K562 (cell line): ENCODE results near the gene AGMO. TPM values are rescaled to one million over a fixed set of nuclear protein-coding genes. Genes with fewer than 3 reads are reported as not detected.

ENCODE experiments used
- CHD7 ChIP-seq: fragments of 200-600 bp; sonication (generic); IDR thresholded peaks from one replicate; pipeline ENCODE4 v1.6.1; 2012; ENCODE audit warnings: mild to moderate bottlenecking, low read depth, low read length, inconsistent platforms
- GMEB1 ChIP-seq: fragments of 250-450 bp; sonication (Bioruptor Pico); IDR thresholded peaks from 2 replicates; pipeline ENCODE4 v1.4.0; 2020; ENCODE audit warnings: mild to moderate bottlenecking
- GTF2E2 ChIP-seq: fragments of 200-800 bp; sonication (Bioruptor generic); IDR thresholded peaks from 2 replicates; pipeline ENCODE4 v1.6.1; 2016; ENCODE audit warnings: missing genetic modification characterization, missing compliant biosample characterization
- HBP1 ChIP-seq: fragments of 450-650 bp; formaldehyde crosslinking; IDR thresholded peaks from 2 replicates; pipeline ENCODE4 v1.4.0; 2022; ENCODE audit warnings: missing genetic modification characterization
- MNT ChIP-seq, 2 experiments: fragments of 450-650 bp; conservative IDR thresholded peaks; 2 replicates each; pipeline ENCODE4 v1.6.1; 2017; ENCODE audit warnings: mild to moderate bottlenecking in 2 of 2, moderate library complexity in 2 of 2
- SMAD3 ChIP-seq: fragments of 450-650 bp; formaldehyde crosslinking; conservative IDR thresholded peaks from 2 replicates; pipeline ENCODE4 v1.4.0; 2020; ENCODE audit warnings: mild to moderate bottlenecking
- SNRNP70 ChIP-seq: fragments of 200-400 bp; formaldehyde crosslinking; optimal IDR thresholded peaks from 2 replicates; pipeline ENCODE3; 2017; ENCODE audit warnings: low read depth, low read length
- TAF9B ChIP-seq: fragments of 450-650 bp; IDR thresholded peaks from 2 replicates; pipeline ENCODE4 v1.6.1; 2018; ENCODE audit warnings: mild to moderate bottlenecking; ENCODE audit not compliant: partially characterized antibody
- ZNF263 ChIP-seq: sonication (generic); formaldehyde crosslinking; IDR thresholded peaks from 2 replicates; pipeline ENCODE4 v1.8.0; 2022; ENCODE audit warnings: mild to moderate bottlenecking, missing genetic modification reagents, borderline replicate concordance
- ZNF507 ChIP-seq: conservative IDR thresholded peaks from 2 replicates; pipeline ENCODE4 v1.6.1; 2017; ENCODE audit warnings: missing genetic modification characterization, missing compliant biosample characterization
- ZNF511 ChIP-seq: sonication (generic); formaldehyde crosslinking; IDR thresholded peaks from 2 replicates; pipeline ENCODE4 v1.8.0; 2022; ENCODE audit warnings: mild to moderate bottlenecking, missing genetic modification reagents
- polyA plus RNA-seq, 8 experiments: library from polyadenylated mRNA; depleted of rRNA in 4 of 8; stranded (reverse) in 5 of 8; unstranded in 3 of 8; fragments of >200 nt; fragmentation: Nextera tagmentation in 2 of 8; fragmentation: Illumina TruSeq in 1 of 8; extraction: Ambion mirVana in 2 of 8; extraction: Trizol in 1 of 8; gene quantifications; 2 replicates each; pipeline versions ENCODE4 v1.2.1 to v1.2.3, GENCODE V29; 2011 to 2014; ENCODE audit warnings: inconsistent platforms in 1 of 8, missing spikeins in 1 of 8
- total RNA-seq, 7 experiments: library from RNA; depleted of rRNA in 6 of 7; stranded (reverse); fragments of >200 nt in 6 of 7; fragmentation: Illumina TruSeq in 2 of 7; extraction: Trizol in 2 of 7; gene quantifications; 2 replicates each; pipeline versions ENCODE4 v1.2.1 to v1.2.3, GENCODE V29; 2011 to 2021; ENCODE audit warnings: low replicate concordance in 1 of 7

AGMO gene
- total and polyA plus RNA-seq, 9 of the 15 experiments (the other 6 are each of a cell fraction or from before 2014, with no cell fraction given) = 0.30 to 1.4 (median 0.69) TPM; not detected in 1

- TF ChIP-seq CHD7 (no peak), MNT (conservative IDR thresholded peaks at IDR 0.05) (no peak), GTF2E2 (tag) (no peak), ZNF507 (no peak), ZNF511 (CRISPR knock-in tag) (no peak), SNRNP70 (no peak), ZNF263 (CRISPR knock-in tag) (no peak), GMEB1 (CRISPR knock-in tag) (no peak), TAF9B (no peak), SMAD3 (CRISPR knock-in tag) (no peak), HBP1 (no peak)
Measured at GRCh38 chr7:15368653-15369052, 193.2 kb downstream of the AGMO start (continued).
